H9 (cell line): ENCODE data around the gene CCDC81. TPM values are rescaled to one million over a fixed set of nuclear protein-coding genes. Genes with fewer than 3 reads are reported as not detected.

Experiments
- DNase-seq: peaks from one replicate; pipeline ENCODE4 v3.0.0-alpha.2; 2017
- H2AFZ ChIP-seq: one replicate; pipeline ENCODE4 v1.6.1; 2013; ENCODE audit warnings: mild to moderate bottlenecking, low read length, control low read depth, moderate library complexity
- H2AK5ac ChIP-seq: 2 replicates; pipeline ENCODE4 v1.6.1; 2013; ENCODE audit warnings: low read length, control low read depth, mixed read lengths; ENCODE audit not compliant: insufficient read length
- H2BK120ac ChIP-seq: one replicate; pipeline ENCODE4 v1.6.1; 2013; ENCODE audit warnings: low read depth, mild to moderate bottlenecking, low read length, control low read depth, inconsistent platforms; ENCODE audit not compliant: poor library complexity, severe bottlenecking
- H2BK12ac ChIP-seq: 2 replicates; pipeline ENCODE4 v1.6.1; 2013; ENCODE audit warnings: low read length, control low read depth, mixed read lengths, low read depth; ENCODE audit not compliant: insufficient read length
- H2BK15ac ChIP-seq: 2 replicates; pipeline ENCODE4 v1.6.1; 2013; ENCODE audit warnings: low read depth, low read length, control low read depth
- H2BK20ac ChIP-seq: one replicate; pipeline ENCODE4 v1.6.1; 2013; ENCODE audit warnings: low read depth, mild to moderate bottlenecking, low read length, control low read depth, inconsistent platforms; ENCODE audit not compliant: poor library complexity, severe bottlenecking
- H2BK5ac ChIP-seq: 2 replicates; pipeline ENCODE4 v1.6.1; 2013; ENCODE audit warnings: low read length, control low read depth, mixed read lengths; ENCODE audit not compliant: insufficient read length
- H3K14ac ChIP-seq: 2 replicates; pipeline ENCODE4 v1.6.1; 2013; ENCODE audit warnings: low read length, control low read depth; ENCODE audit not compliant: insufficient read depth
- H3K18ac ChIP-seq: 2 replicates; pipeline ENCODE4 v1.6.1; 2013; ENCODE audit warnings: low read depth, mild to moderate bottlenecking, mixed read lengths, low read length, control low read depth; ENCODE audit not compliant: insufficient read length
- H3K23ac ChIP-seq: 2 replicates; pipeline ENCODE4 v1.6.1; 2013; ENCODE audit warnings: low read length, control low read depth, mixed read lengths, low read depth; ENCODE audit not compliant: insufficient read length
- H3K23me2 ChIP-seq: 2 replicates; pipeline ENCODE4 v1.6.1; 2013; ENCODE audit warnings: low read depth, mild to moderate bottlenecking, mixed read lengths, low read length, control low read depth; ENCODE audit not compliant: insufficient read length, poor library complexity, severe bottlenecking
- H3K27ac ChIP-seq: 2 replicates; pipeline ENCODE4 v1.5.1; 2013; ENCODE audit warnings: low read length, control low read depth, mixed read lengths, low read depth; ENCODE audit not compliant: insufficient read length
- H3K27me3 ChIP-seq: 2 replicates; pipeline ENCODE4 v1.6.1; 2013; ENCODE audit warnings: low read length, control low read depth, inconsistent platforms; ENCODE audit not compliant: insufficient read depth
- H3K4ac ChIP-seq: 2 replicates; pipeline ENCODE4 v1.6.1; 2013; ENCODE audit warnings: low read depth, mild to moderate bottlenecking, control low read depth, inconsistent platforms, low read length, moderate library complexity
- H3K4me1 ChIP-seq: 2 replicates; pipeline ENCODE4 v1.6.1; 2013; ENCODE audit warnings: low read length, control low read depth, inconsistent platforms; ENCODE audit not compliant: insufficient read depth
- H3K4me2 ChIP-seq: 2 replicates; pipeline ENCODE4 v1.6.1; 2013; ENCODE audit warnings: low read length, control low read depth, mixed read lengths; ENCODE audit not compliant: insufficient read length, insufficient read depth
- H3K56ac ChIP-seq: 2 replicates; pipeline ENCODE4 v1.6.1; 2013; ENCODE audit warnings: low read depth, mild to moderate bottlenecking, mixed read lengths, low read length, control low read depth; ENCODE audit not compliant: insufficient read length
- H3K79me1 ChIP-seq: 2 replicates; pipeline ENCODE4 v1.6.1; 2013; ENCODE audit warnings: low read depth, mild to moderate bottlenecking, moderate library complexity, low read length, control low read depth, inconsistent platforms; ENCODE audit not compliant: insufficient read depth, poor library complexity, severe bottlenecking
- H3K79me2 ChIP-seq: 2 replicates; pipeline ENCODE4 v1.6.1; 2013; ENCODE audit warnings: low read length, control low read depth, inconsistent platforms; ENCODE audit not compliant: insufficient read depth
- H3K9ac ChIP-seq: 2 replicates; pipeline ENCODE4 v1.6.1; 2013; ENCODE audit warnings: low read length, control low read depth, mixed read lengths; ENCODE audit not compliant: insufficient read length; ENCODE audit errors: extremely low read depth
- H3K9me3 ChIP-seq: one replicate; pipeline ENCODE4 v1.6.1; 2013; ENCODE audit warnings: low read depth, low read length, inconsistent platforms; ENCODE audit not compliant: control insufficient read depth
- H3T11ph ChIP-seq: one replicate; pipeline ENCODE4 v1.6.1; 2013; ENCODE audit warnings: mild to moderate bottlenecking, low read length, control low read depth, inconsistent platforms
- H4K20me1 ChIP-seq: one replicate; pipeline ENCODE4 v1.6.1; 2013; ENCODE audit not compliant: control insufficient read depth, insufficient read length, insufficient read depth
- H4K5ac ChIP-seq: 2 replicates; pipeline ENCODE4 v1.6.1; 2013; ENCODE audit warnings: low read depth, mild to moderate bottlenecking, mixed read lengths, low read length, control low read depth; ENCODE audit not compliant: insufficient read length
- H4K8ac ChIP-seq: replicated peaks from 2 replicates; pipeline ENCODE4 v1.6.1; 2013; ENCODE audit warnings: low read length, control low read depth, mixed read lengths, low read depth; ENCODE audit not compliant: insufficient read length
- H4K91ac ChIP-seq: 2 replicates; pipeline ENCODE4 v1.6.1; 2013; ENCODE audit warnings: low read depth, mild to moderate bottlenecking, moderate library complexity, mixed read lengths, low read length, control low read depth; ENCODE audit not compliant: insufficient read length
- H3K27ac Mint-ChIP-seq, 3 experiments: 2 replicates in 2 of 3; 3 replicates in 1 of 3; pipeline ENCODE4 v1.8.0; 2020 to 2021; ENCODE audit warnings: mixed read lengths in 3 of 3, mild to moderate bottlenecking in 1 of 3, moderate library complexity in 1 of 3
- H3K27me3 Mint-ChIP-seq: 2 replicates; pipeline ENCODE4 v1.8.0; 2021; ENCODE audit warnings: low read depth, mild to moderate bottlenecking, moderate library complexity, mixed read lengths
- H3K36me3 Mint-ChIP-seq, 3 experiments: 2 replicates in 2 of 3; 3 replicates in 1 of 3; pipeline ENCODE4 v1.8.0; 2020 to 2021; ENCODE audit warnings: low read depth in 3 of 3, mixed read lengths in 3 of 3; ENCODE audit not compliant: insufficient read depth in 1 of 3
- H3K4me1 Mint-ChIP-seq, 2 experiments: 2 replicates each; pipeline ENCODE4 v1.8.0; 2020; ENCODE audit warnings: mixed read lengths in 2 of 2
- H3K4me3 Mint-ChIP-seq, 2 experiments: 2 replicates in 1 of 2; 3 replicates in 1 of 2; pipeline ENCODE4 v1.8.0; 2020 to 2021; ENCODE audit warnings: mild to moderate bottlenecking in 2 of 2, mixed read lengths in 2 of 2, moderate library complexity in 1 of 2
- H3K9me3 Mint-ChIP-seq, 2 experiments: 2 replicates in 1 of 2; 3 replicates in 1 of 2; pipeline ENCODE4 v1.8.0; 2020; ENCODE audit warnings: mild to moderate bottlenecking in 2 of 2, mixed read lengths in 2 of 2, moderate library complexity in 1 of 2
- CTCF ChIP-seq: fragments of 200-600 bp; sonication (generic); conservative IDR thresholded peaks from 3 replicates; pipeline ENCODE4 v1.8.0; 2021; ENCODE audit warnings: antibody characterized with exemption, mild to moderate bottlenecking
- WGBS: extraction: QIAGEN DNeasy Blood & Tissue Kit; methylation state at CpG from one replicate; pipeline ENCODE4 v1.1.7; 2013; ENCODE audit warnings: missing lambda C conversion rate, low lambda C conversion rate, mixed read lengths; ENCODE audit not compliant: insufficient read length; ENCODE audit errors: extremely low coverage; 5-methylcytosine and 5-hydroxymethylcytosine counted together
- total RNA-seq: library from RNA; stranded (reverse); gene quantifications from 2 replicates; pipeline ENCODE4 v1.2.1, GENCODE V29; 2021

Gene CCDC81
- total RNA-seq, 1 experiment from 2014 or later = 0.52 TPM

GRCh38 chr11:86440843-86441242 is 66.2 kb downstream of the CCDC81 start:
- Histone ChIP-seq H4K20me1 (no peaks in the 10 kb centered on the region), H3K56ac (no peak overlapping the region), H3K14ac (no peak overlapping the region), H2AK5ac (no peak overlapping the region), H3K4me1 (no peaks in the 10 kb centered on the region), H3K27ac (no peak overlapping the region), H3K4me2 (no peak overlapping the region), H2BK20ac (no peak overlapping the region), H4K8ac (no peak overlapping the region), H3T11ph (no peak overlapping the region), H3K9ac (no peak overlapping the region), H3K4ac (no peak overlapping the region), H3K79me2 (no peaks in the 10 kb centered on the region), H3K18ac (no peak overlapping the region), H2BK12ac (no peak overlapping the region), H4K5ac (no peak overlapping the region), H3K9me3 (no peaks in the 10 kb centered on the region), H2BK15ac (no peak overlapping the region), H2BK5ac (no peak overlapping the region), H3K27me3 (no peaks in the 10 kb centered on the region), H4K91ac (no peak overlapping the region), H3K23ac (no peak overlapping the region), H3K23me2 (no peaks in the 10 kb centered on the region), H2BK120ac (no peak overlapping the region), H3K79me1 (no peaks in the 10 kb centered on the region), H2AFZ (no peak overlapping the region)
- DNase-seq = no peak
- Mint-ChIP-seq H3K9me3 (no peaks in the 10 kb centered on the region), H3K4me3 (no peak overlapping the region), H3K27me3 (no peaks in the 10 kb centered on the region; the same call in 1 of the 2 replicates), H3K4me1 (no peaks in the 10 kb centered on the region), H3K27ac (no peak overlapping the region), H3K36me3 (no peaks in the 10 kb centered on the region)
- no peak for TF ChIP-seq CTCF
- WGBS = no CpG with 5 or more reads among the region's 2 CpGs
